GM19372 (cell line): ENCODE data around the gene TRIM17.

Source experiments
- ATAC-seq: cut with Tn5 transposase; IDR thresholded peaks from one replicate; pipeline ENCODE4 v1.9.1; 2021; ENCODE audit warnings: mild to moderate bottlenecking, low read depth, moderate library complexity; ENCODE audit not compliant: unreplicated experiment

TRIM17 gene

DNA sequence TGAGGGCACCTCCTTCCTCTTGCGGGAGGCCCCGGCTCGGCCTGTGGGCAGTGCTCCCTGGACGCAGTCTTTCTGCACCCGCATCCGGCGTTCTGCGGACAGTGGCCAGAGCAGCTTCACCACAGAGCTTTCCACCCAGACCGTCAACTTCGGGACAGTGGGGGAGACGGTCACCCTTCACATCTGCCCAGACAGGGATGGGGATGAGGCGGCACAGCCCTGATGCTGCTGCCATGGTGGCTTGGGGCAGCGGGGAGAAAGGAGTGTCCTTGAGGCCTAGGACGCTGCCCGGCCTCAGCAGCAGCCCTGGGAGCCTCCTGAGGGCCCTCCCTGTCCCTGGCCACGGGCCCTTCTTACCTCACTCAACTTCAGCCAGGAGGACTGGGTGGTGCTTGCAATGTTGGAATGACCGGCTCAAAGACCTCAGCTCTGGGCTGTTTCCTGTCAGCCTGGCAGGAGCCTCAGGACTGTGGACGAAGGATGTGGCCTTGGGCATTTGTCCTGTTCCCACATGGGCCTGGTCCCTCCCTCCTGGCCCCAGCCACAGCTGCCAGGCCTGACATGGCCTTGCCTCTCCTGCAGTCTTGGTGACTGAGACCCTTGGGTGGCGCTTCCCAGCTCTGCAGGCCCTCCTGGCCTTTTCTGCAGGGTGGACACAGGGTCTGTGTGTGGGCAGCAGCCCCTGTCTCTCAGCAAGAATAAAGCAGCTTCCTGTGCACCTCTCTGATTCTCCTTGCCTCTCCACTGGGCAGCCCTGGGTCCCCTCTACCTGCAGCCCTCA lies 55.9 kb downstream of the TRIM17 start:
- no peak for ATAC-seq

DNA sequence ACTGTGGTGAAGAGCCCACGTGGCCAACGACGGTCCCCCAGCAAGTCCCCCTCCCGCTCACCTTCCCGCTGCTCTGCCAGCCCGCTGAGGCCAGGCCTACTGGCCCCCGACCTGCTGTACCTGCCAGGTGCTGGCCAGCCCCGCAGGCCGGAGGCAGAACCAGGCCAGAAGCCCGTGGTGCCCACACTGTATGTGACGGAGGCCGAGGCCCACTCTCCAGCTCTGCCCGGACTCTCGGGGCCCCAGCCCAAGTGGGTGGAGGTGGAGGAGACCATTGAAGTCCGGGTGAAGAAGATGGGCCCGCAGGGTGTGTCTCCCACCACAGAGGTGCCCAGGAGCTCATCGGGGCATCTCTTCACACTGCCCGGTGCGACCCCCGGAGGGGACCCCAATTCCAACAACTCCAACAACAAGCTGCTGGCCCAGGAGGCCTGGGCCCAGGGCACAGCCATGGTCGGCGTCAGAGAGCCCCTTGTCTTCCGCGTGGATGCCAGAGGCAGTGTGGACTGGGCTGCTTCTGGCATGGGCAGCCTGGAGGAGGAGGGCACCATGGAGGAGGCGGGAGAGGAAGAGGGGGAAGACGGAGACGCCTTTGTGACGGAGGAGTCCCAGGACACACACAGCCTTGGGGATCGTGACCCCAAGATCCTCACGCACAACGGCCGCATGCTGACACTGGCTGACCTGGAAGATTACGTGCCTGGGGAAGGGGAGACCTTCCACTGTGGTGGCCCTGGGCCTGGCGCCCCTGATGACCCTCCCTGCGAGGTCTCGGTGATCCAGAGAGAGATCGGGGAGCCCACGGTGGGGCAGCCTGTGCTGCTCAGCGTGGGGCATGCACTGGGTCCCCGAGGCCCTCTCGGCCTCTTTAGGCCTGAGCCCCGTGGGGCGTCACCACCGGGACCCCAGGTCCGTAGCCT lies 56.8 kb downstream of the TRIM17 start:
- ATAC-seq, result no peak

DNA sequence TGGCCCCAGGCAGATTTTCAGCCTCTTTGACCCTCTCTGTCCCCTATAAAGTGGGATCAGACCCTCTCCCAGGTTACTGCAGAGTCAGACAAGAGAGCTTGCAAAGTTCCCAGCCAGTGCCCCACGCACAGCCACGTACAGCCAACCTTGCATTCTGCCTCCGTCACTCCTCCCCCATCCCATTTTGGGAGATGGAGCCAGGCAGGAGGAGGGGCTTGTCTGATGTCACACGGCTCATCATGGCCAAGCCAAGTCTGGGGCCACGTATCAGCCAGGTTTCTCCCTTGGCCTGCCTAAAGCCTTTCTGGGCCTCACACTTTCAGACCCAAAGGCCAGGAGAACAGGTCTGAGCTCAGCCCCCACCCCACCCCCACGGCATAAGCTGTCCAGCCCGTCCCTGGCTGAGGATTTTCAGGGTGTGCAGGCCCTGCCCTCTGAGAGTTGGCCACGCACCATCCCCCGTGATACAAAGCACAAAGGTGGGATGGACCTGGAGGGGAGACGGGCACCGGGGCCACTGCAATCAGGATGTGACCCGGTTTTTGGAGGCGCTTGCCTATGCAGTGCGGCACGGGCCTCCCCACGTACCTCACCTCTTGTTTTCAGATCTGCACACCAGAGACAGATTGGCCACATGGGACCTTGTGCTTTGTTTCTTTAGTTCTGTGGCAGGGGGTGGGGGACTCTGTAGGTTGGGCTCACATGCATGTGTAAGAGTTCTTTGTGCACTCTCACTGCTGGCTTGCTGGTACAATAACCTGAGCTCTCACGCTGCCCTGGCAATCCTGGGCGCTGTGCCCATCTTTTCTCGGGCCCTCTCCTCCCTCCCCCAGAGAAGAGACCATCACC lies 57.7 kb downstream of the TRIM17 start:
- ATAC-seq, result no peak

DNA sequence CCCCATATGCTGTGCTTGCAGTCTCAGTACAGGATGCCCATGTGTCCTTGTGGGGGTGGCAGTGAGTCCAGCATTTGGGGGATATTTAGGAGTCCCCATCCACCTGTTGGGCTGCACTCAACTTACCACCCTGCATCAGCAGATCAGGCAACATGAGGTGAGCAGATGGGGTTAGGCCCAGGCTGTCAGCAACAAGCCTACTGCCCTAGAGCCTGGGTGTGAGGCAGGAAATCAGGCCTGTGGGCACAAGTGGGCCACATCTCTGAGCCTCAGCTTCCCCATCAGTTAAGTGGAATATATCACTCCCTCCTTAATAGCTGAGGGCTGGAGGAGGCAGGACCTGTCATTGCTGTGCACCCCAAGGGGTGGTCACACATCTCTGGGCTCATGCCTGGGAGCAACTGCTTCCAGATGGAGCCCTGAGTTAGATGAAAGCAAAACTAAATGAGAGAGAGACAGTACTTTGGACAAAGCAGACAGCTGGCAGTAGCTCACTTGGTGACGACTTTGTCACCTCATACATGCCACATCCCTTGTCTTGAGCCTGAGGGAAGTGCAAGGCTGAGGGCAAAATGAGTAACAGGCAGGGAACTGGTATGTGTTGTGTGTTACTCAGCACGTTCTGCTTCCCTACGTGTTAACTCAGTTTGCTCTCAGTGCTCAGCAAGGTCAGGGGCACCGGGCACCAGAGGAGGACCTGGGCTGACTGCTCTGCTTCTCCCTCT lies 58.5 kb downstream of the TRIM17 start:
- ATAC-seq, result no peak
